Kidney epithelial cell (primary cell): ENCODE data around the gene TPT1. TPM values are rescaled to one million over a fixed set of nuclear protein-coding genes. Genes with fewer than 3 reads are reported as not detected.
A peak's percentile ranks its signal among the peaks of the same experiment; 100 is the strongest.

Source experiments
- DNase-seq: peaks from one replicate; pipeline ENCODE4 v3.0.0-alpha.2; 2010; ENCODE audit warnings: low read depth
- H3K27me3 ChIP-seq: 2 replicates; pipeline ENCODE4 v1.6.0; 2011; ENCODE audit warnings: low read length; ENCODE audit not compliant: control insufficient read depth, insufficient read depth
- H3K36me3 ChIP-seq: 2 replicates; pipeline ENCODE4 v1.5.1; 2011; ENCODE audit warnings: low read length; ENCODE audit not compliant: control insufficient read depth, insufficient read depth
- H3K4me3 ChIP-seq: 2 replicates; pipeline ENCODE4 v1.5.1; 2011; ENCODE audit warnings: low read depth, mild to moderate bottlenecking, control low read depth, low read length
- CTCF ChIP-seq: IDR thresholded peaks from 2 replicates; pipeline ENCODE4 v1.5.1; 2011; ENCODE audit warnings: mild to moderate bottlenecking, moderate library complexity, low read length, control low read depth, inconsistent platforms; ENCODE audit not compliant: insufficient read depth, poor library complexity, severe bottlenecking
- total RNA-seq: library from RNA; depleted of rRNA; stranded (reverse); fragments of >200 nt; gene quantifications from 2 replicates; pipeline ENCODE4 v1.2.3, GENCODE V29; 2015

The TPT1 gene
- total RNA-seq, 1 donor from 2014 or later = 3,236 TPM

DNA sequence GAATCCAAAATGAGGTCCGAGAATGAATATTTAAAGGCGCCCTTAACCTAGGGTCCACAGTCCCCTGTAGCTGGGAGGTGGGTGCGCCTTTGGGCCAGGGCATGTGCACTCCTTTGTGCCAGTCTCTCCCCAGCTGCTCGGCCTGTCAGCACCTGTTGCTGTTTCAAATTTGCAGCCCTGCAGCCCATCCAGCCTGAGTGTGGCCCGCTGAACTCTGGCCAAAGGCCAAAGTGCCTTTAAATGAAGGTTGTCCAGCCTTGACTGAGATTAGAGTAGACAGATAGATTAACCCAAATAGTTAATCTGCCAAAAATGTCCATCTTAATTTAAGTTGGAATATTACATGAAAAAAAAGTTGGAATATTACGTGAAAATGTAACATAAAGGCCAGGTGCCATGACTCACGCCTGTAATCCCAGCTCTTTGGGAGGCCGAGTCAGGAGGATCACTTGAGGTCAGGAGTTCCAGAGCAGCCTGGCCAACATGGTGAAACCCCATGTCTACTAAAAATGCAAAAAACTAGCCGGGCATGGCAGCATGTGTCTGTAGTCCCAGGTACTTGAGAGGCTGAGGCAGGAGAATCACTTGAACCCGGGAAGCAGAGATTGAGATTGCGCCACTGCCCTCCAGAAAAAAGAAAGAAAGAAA is 25.3 kb downstream of the TPT1 start:
- Histone ChIP-seq H3K36me3 (no peaks in the 10 kb centered on the region), H3K4me3 (no peak overlapping the region), H3K27me3 (no peaks in the 10 kb centered on the region)
- no peak for DNase-seq
- no peak for TF ChIP-seq CTCF

- no peaks in the 10 kb centered on the region for H3K36me3 ChIP-seq
- DNase-seq = no peak
- TF ChIP-seq CTCF = no peak
- H3K27me3 ChIP-seq = no peaks in the 10 kb centered on the region
- H3K4me3 ChIP-seq = no peak overlapping the region
Measured at GRCh38 chr13:45314822-45315221, 26.2 kb downstream of the TPT1 start.

- no peaks in the 10 kb centered on the region for H3K27me3 ChIP-seq
- H3K36me3 ChIP-seq = no peaks in the 10 kb centered on the region
- peak overlapping the region; percentile 39 for H3K4me3 ChIP-seq
Measured at GRCh38 chr13:45310341-45311131, 30.4 kb downstream of the TPT1 start.

GRCh38 chr13:45306966-45307365 is 34.0 kb downstream of the TPT1 start:
- Histone ChIP-seq H3K27me3 (no peaks in the 10 kb centered on the region), H3K4me3 (no peak overlapping the region), H3K36me3 (no peaks in the 10 kb centered on the region)
- no peak for DNase-seq
- TF ChIP-seq CTCF = no peak

More at GRCh38 chr13:45310341-45311131, 30.4 kb downstream of the TPT1 start:
- DNase-seq = no peak
- TF ChIP-seq CTCF = no peak

- no peak for DNase-seq
- no peak for TF ChIP-seq CTCF
- Histone ChIP-seq H3K4me3 (no peak overlapping the region), H3K36me3 (no peaks in the 10 kb centered on the region), H3K27me3 (no peaks in the 10 kb centered on the region)
Measured at GRCh38 chr13:45305079-45305478, 35.9 kb downstream of the TPT1 start.
